Endothelial cell of umbilical vein (primary cell): Measurements from ENCODE around the gene SLC47A2. TPM values are rescaled to one million over a fixed set of nuclear protein-coding genes. Genes with fewer than 3 reads are reported as not detected.

Experiments
- BruUV-seq: library from RNA; stranded (reverse); fragments of 400-500 nt; replicated peaks from 2 replicates; lab custom pipeline; 2021; lab: Mats Ljungman, UMichigan
- CTCF ChIA-PET: fragments of 300-600, 350-600 bp; sonication (Branson Sonifier 250); formaldehyde crosslinking; loops from one replicate; lab custom pipeline; 2021; ENCODE audit warnings: antibody characterized with exemption, inconsistent platforms; lab: Charles Lee
- POLR2A ChIA-PET: fragments of 300-600, 350-600 bp; sonication (Branson Sonifier 250); formaldehyde crosslinking; loops from one replicate; lab custom pipeline; 2021; ENCODE audit warnings: antibody characterized with exemption, inconsistent platforms; lab: Charles Lee
- DNase-seq: peaks from one replicate; pipeline ENCODE4 v3.0.0-alpha.2; 2011; ENCODE audit warnings: low read depth, low spot score
- FAIRE-seq: peaks from 2 replicates; lab custom pipeline; 2011; peaks lifted over from hg19 to GRCh38; lab: Jason Lieb, UNC
- H2AFZ ChIP-seq: 2 replicates; pipeline ENCODE4 v1.6.0; 2012; ENCODE audit warnings: low read depth, low read length, control low read depth, inconsistent platforms
- H3K27ac ChIP-seq: 2 replicates; pipeline ENCODE4 v1.5.1; 2011; ENCODE audit warnings: low read depth, mild to moderate bottlenecking, control low read depth, low read length, moderate library complexity; ENCODE audit not compliant: insufficient read depth
- H3K27me3 ChIP-seq, 2 experiments: 2 replicates each; pipeline versions ENCODE4 v1.6.0 to v1.6.1; 2011; ENCODE audit warnings: low read length in 2 of 2, mixed read lengths in 1 of 2; ENCODE audit not compliant: control insufficient read depth in 2 of 2, insufficient read depth in 2 of 2
- H3K36me3 ChIP-seq, 2 experiments: 2 replicates in 1 of 2; 3 replicates in 1 of 2; pipeline ENCODE4 v1.5.1; 2011; ENCODE audit warnings: low read length in 2 of 2, mild to moderate bottlenecking in 1 of 2, moderate library complexity in 1 of 2; ENCODE audit not compliant: control insufficient read depth in 2 of 2, insufficient read depth in 2 of 2; ENCODE audit errors: extremely low read depth in 1 of 2
- H3K4me1 ChIP-seq: 3 replicates; pipeline ENCODE4 v1.5.1; 2011; ENCODE audit warnings: mild to moderate bottlenecking, low read length; ENCODE audit not compliant: control insufficient read depth, insufficient read depth; ENCODE audit errors: extremely low read depth
- H3K4me2 ChIP-seq: 2 replicates; pipeline ENCODE4 v1.6.1; 2011; ENCODE audit warnings: low read length, control low read depth, mixed read lengths; ENCODE audit not compliant: insufficient read depth
- H3K4me3 ChIP-seq, 3 experiments: fragments of 200-600 bp in 1 of 3; sonication (generic), shearing (Covaris generic) in 1 of 3; replicated peaks in 1 of 3; 2 replicates each; pipeline ENCODE4 v1.5.1; 2011 to 2016; ENCODE audit warnings: control low read depth in 3 of 3, low read length in 3 of 3, mild to moderate bottlenecking in 2 of 3, inconsistent platforms in 1 of 3, low read depth in 1 of 3, moderate library complexity in 1 of 3; ENCODE audit not compliant: insufficient read depth in 1 of 3
- H3K79me2 ChIP-seq: 2 replicates; pipeline ENCODE4 v1.6.0; 2012; ENCODE audit warnings: low read length, inconsistent platforms; ENCODE audit not compliant: control insufficient read depth, insufficient read depth
- H3K9ac ChIP-seq: replicated peaks from 2 replicates; pipeline ENCODE3; 2011; ENCODE audit warnings: low read length, control low read depth; ENCODE audit not compliant: insufficient read depth; ENCODE audit errors: extremely low read depth
- H3K9me1 ChIP-seq: replicated peaks from 3 replicates; pipeline ENCODE4 v1.6.0; 2011; ENCODE audit warnings: mild to moderate bottlenecking, low read length; ENCODE audit not compliant: control insufficient read depth, insufficient read depth; ENCODE audit errors: extremely low read depth
- H3K9me3 ChIP-seq: replicated peaks from 2 replicates; pipeline ENCODE4 v1.5.1; 2012; ENCODE audit warnings: low read length, inconsistent platforms; ENCODE audit not compliant: control insufficient read depth, insufficient read depth
- H4K20me1 ChIP-seq: replicated peaks from 2 replicates; pipeline ENCODE3; 2011; ENCODE audit warnings: mild to moderate bottlenecking, low read length; ENCODE audit not compliant: control insufficient read depth, insufficient read depth; ENCODE audit errors: extremely low read depth
- CTCF ChIP-seq, 2 donors: IDR thresholded peaks; 1 replicate in 1 of 2; 2 replicates in 1 of 2; pipeline ENCODE4 v1.5.1; 2011; ENCODE audit warnings: low read length in 2 of 2, mild to moderate bottlenecking in 2 of 2, moderate library complexity in 2 of 2, control low read depth in 1 of 2, inconsistent platforms in 1 of 2, low read depth in 1 of 2; ENCODE audit not compliant: insufficient read depth in 1 of 2; ENCODE audit errors: extremely low read depth in 1 of 2
- MAX ChIP-seq: IDR thresholded peaks from 2 replicates; pipeline ENCODE4 v1.6.1; 2011; ENCODE audit not compliant: insufficient read depth, insufficient read length
- POLR2AphosphoS5 ChIP-seq: IDR thresholded peaks from 2 replicates; pipeline ENCODE4 v1.6.1; 2012; ENCODE audit warnings: low read depth, mild to moderate bottlenecking, control low read depth, low read length, moderate library complexity; ENCODE audit not compliant: insufficient read depth
- dilution Hi-C: fragments of 300-500 bp; cut with MboI; formaldehyde crosslinking; loops from one replicate; pipeline ENCODE4 v1.15.0; 2019; ENCODE audit warnings: low sequenced_read_pairs; ENCODE audit not compliant: extremely low pct_ligation_motif_present
- intact Hi-C: fragments of 100-400 bp; cut with micrococcal nuclease; formaldehyde crosslinking; loops from one replicate; pipeline ENCODE4 v1.10.0; 2022
- polyA plus RNA-seq, 4 experiments: library from polyadenylated mRNA; depleted of rRNA in 3 of 4; stranded (reverse) in 3 of 4; unstranded in 1 of 4; fragments of >200 nt; gene quantifications; 2 replicates each; pipeline versions ENCODE4 v1.2.1 to v1.2.3, GENCODE V29; 2011 to 2012; ENCODE audit warnings: missing spikeins in 1 of 4
- total RNA-seq: library from RNA; stranded (reverse); gene quantifications from 2 replicates; pipeline ENCODE4 v1.2.3, GENCODE V29; 2021

SLC47A2 gene
- total and polyA plus RNA-seq, 2 donors (not counting 3 experiments of a cell fraction or from before 2014, with no cell fraction given): not detected

- no peak overlapping the region for H3K27ac ChIP-seq
- H3K4me2 ChIP-seq: peak overlapping the region; percentile 40
- ChIA-PET POLR2A (interaction anchor here (1.1 kb wide), 1 partner anchor 17 kb away, joined by 6 read pairs; no protein-coding TSS in a partner anchor), CTCF (interaction anchor here (0.6 to 4.5 kb wide), 32 partner anchors 10 to 382 kb away, joined by 3 to 100 read pairs (median 3); partner anchors contain the start of genes ALDH3A2, B9D1 and MAPK7)
- peaks cover 5% of the 10 kb centered on the region for H3K4me1 ChIP-seq
- no peaks in the 10 kb centered on the region for H3K79me2 ChIP-seq
- no peaks in the 10 kb centered on the region for H3K9me1 ChIP-seq
- intact Hi-C loops: loop anchor here (2.0 kb wide), 1 partner anchor 96 kb away; the partner anchor contains the start of gene ALDH3A2
- no peaks in the 10 kb centered on the region for H3K36me3 ChIP-seq
- no peak overlapping the region for H3K9ac ChIP-seq
- H2AFZ ChIP-seq: peak overlapping the region; percentile 99
- H3K9me3 ChIP-seq: no peaks in the 10 kb centered on the region
- peak; percentile 40 for TF ChIP-seq POLR2AphosphoS5
- peak; percentile 90 to 99 for TF ChIP-seq CTCF (IDR thresholded peaks at IDR 0.05; ENCODE audit: extremely low read depth in 1 of 2, insufficient read depth in 1 of 2, low read depth in 1 of 2, low read length in 2 of 2)
- TF ChIP-seq MAX: no peak
- H3K4me3 ChIP-seq: peak overlapping the region in 1 of 3 experiments; percentile 37
- H3K27me3 ChIP-seq: no peaks in the 10 kb centered on the region
- FAIRE-seq: peak; percentile 92
- no peaks in the 10 kb centered on the region for H4K20me1 ChIP-seq
- no TSS peak for BruUV-seq
- dilution Hi-C loops: no loop called here
- peak; percentile 84 for DNase-seq
Measured at GRCh38 chr17:19744922-19745757, 28.8 kb upstream of the SLC47A2 start.
